Suppressor macrophage (primary cell): ENCODE results near the gene CLEC17A.

Source experiments
- DNase-seq, 4 experiments: peaks; one replicate each; pipeline ENCODE4 v3.0.0-alpha.2; 2020 to 2022

The CLEC17A gene

GRCh38 chr19:14655726-14656125, 72.8 kb downstream of the CLEC17A start:
- no peak for DNase-seq

GRCh38 chr19:14659874-14660489, 77.1 kb downstream of the CLEC17A start:
- DNase-seq, result no peak

- peak; percentile 84 to 94 (median 88) for DNase-seq
These were observed 78.6 kb downstream of the CLEC17A start for GRCh38 chr19:14661372-14661924.
